ENCODE measurements around the gene C5AR2.
"Not testable (repeated sequence)": the region's sequence is repeated elsewhere in the genome, so short reads cannot be mapped to it uniquely, and the experiment has no call there.

Gene C5AR2

GRCh38 chr19:47383890-47384289 lies 51.9 kb downstream of the C5AR2 start:
- DNase-seq (ENCODE audit: extremely low read depth in 1 of 2, low read depth in 1 of 2): not testable (repeated sequence)

GRCh38 chr19:47384533-47384932 lies 52.6 kb downstream of the C5AR2 start:
- DNase-seq (ENCODE audit: extremely low read depth in 1 of 2, low read depth in 1 of 2): not testable (repeated sequence)

GRCh38 chr19:47386582-47386981 lies 54.6 kb downstream of the C5AR2 start:
- not testable (repeated sequence) for DNase-seq (ENCODE audit: extremely low read depth in 1 of 2, low read depth in 1 of 2)

- not testable (repeated sequence) for DNase-seq (ENCODE audit: extremely low read depth in 1 of 2, low read depth in 1 of 2)
Observed at GRCh38 chr19:47387623-47388022, 55.6 kb downstream of the C5AR2 start.

GRCh38 chr19:47388721-47389120 lies 56.7 kb downstream of the C5AR2 start:
- DNase-seq (ENCODE audit: extremely low read depth in 1 of 2, low read depth in 1 of 2): not testable (repeated sequence)

- no peak for DNase-seq (ENCODE audit: extremely low read depth in 1 of 2, low read depth in 1 of 2)
Observed at GRCh38 chr19:47389150-47389556, 57.2 kb downstream of the C5AR2 start.

- no peak for DNase-seq (ENCODE audit: extremely low read depth in 1 of 2, low read depth in 1 of 2)
Observed at GRCh38 chr19:47390533-47391488, 58.8 kb downstream of the C5AR2 start.

- DNase-seq (ENCODE audit: extremely low read depth in 1 of 2, low read depth in 1 of 2): peak; percentile 63 to 74
Observed at GRCh38 chr19:47391510-47392223, 59.7 kb downstream of the C5AR2 start.

Data from activated CD8-positive, alpha-beta memory T cell treated with anti-CD3 and anti-CD28 coated beads for 1 hour (primary cell).